Measurements from ENCODE around the gene ZSCAN29. TPM values are rescaled to one million over a fixed set of nuclear protein-coding genes. Genes with fewer than 3 reads are reported as not detected.

ZSCAN29 gene
- total RNA-seq, 4 donors from 2014 or later: 27.5 to 57.8 (median 29.1) TPM

DNA sequence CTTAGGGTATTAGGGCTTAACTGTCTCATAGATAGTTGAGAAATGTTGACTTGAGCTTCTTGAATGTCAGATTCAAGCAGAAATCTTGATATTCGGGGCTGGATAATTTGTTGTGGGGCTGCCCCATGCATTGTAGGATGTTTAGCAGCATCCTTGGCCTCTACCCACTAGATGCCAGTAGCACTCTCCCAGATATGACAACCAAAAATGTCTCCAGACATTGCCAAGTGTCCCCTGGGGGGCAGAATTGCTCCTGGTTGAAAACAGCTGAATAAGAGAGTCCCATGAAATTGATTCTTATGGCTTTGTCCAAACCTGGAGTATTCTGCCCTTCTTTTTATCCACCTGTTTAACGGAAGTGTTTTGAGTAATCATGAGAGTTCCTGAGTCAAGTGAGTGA, 24.5 kb downstream of the ZSCAN29 start:
- no peak overlapping the region for H3K4me3 ChIP-seq
- peaks cover 0 to 26% (median 0%) of the 10 kb centered on the region in 3 donors for H3K36me3 ChIP-seq
- no peak overlapping the region for H3K27ac ChIP-seq
- TF ChIP-seq, protein P1, sequence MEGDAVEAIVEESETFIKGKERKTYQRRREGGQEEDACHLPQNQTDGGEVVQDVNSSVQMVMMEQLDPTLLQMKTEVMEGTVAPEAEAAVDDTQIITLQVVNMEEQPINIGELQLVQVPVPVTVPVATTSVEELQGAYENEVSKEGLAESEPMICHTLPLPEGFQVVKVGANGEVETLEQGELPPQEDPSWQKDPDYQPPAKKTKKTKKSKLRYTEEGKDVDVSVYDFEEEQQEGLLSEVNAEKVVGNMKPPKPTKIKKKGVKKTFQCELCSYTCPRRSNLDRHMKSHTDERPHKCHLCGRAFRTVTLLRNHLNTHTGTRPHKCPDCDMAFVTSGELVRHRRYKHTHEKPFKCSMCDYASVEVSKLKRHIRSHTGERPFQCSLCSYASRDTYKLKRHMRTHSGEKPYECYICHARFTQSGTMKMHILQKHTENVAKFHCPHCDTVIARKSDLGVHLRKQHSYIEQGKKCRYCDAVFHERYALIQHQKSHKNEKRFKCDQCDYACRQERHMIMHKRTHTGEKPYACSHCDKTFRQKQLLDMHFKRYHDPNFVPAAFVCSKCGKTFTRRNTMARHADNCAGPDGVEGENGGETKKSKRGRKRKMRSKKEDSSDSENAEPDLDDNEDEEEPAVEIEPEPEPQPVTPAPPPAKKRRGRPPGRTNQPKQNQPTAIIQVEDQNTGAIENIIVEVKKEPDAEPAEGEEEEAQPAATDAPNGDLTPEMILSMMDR (IDR thresholded peaks at IDR 0.05): no peak
- no peak for TF ChIP-seq POLR2A (IDR thresholded peaks at IDR 0.05)
- H3K9me3 ChIP-seq: no peaks in the 10 kb centered on the region
- H3K4me1 ChIP-seq: no peaks in the 10 kb centered on the region
- no peaks in the 10 kb centered on the region for H3K27me3 ChIP-seq
- DNase-seq: no peak

DNA sequence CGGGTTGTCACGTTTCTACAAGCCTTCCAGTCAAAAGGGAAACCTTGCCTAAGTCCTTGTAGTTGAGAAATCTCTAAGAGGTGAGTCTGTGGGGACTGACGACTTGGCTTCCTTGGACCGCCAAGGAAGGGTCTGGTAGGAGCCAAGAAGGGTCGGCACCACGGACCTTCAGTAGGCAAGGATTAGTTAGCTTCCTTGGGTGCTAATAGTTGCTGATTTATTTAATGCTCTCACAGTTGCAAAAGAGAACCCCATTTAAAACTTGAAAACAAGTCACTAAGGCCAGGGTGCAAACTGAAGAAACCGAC, 40.1 kb downstream of the ZSCAN29 start:
- H3K4me3 ChIP-seq: peak overlapping the region; percentile 58 to 79 (median 74)
- no peak for TF ChIP-seq POLR2A (IDR thresholded peaks at IDR 0.05)
- TF ChIP-seq, protein P1 (IDR thresholded peaks at IDR 0.05): no peak
- DNase-seq: no peak

DNA sequence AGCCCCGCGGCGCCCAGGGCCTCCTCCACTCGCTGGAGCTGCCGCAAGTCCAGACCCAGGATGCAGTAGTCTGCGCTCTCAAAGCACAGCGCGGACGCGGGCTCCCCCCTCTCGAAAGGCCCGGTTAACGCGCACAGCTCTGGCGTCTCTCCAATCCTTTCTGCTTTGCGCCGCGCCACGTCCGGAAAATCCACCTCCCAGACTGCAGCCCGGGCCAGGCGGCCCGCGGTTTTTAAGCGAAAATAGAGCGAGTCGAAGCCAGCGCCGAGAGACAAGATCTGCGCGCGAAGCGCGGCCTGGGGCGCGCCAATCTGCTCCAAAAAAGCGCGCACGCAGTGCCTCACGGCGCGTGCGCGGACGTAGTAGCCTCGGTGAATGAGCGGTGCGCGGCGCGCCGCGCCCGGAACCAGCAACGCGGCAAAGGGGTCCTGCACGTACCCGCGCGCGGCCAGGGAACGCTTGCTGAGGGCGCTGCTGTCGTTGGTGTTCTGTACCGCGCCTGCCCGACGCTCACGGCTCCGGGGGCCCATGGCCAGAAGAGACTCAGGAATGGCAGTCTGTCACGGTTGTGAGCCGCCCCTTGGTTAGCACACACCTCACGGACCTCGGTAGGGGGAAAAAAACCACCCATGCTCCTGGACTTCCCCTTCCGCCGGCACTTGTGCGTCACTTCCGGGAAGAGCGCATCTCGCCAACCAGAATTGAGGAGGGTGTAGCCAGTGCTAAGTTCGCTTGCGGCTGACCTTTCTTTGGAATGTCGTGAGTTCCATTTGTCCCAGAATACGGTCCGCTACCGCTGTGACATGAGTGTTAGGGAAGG, 40.7 kb downstream of the ZSCAN29 start, which contains the start of gene LCMT2:
LCMT2 (minus strand) TSS at position 614 of the 820 bp plus-strand sequence; CDS start at position 530, 84 bp downstream.
- Histone ChIP-seq H3K27me3 (no peaks in the 10 kb centered on the region), H3K4me1 (peaks cover 0 to 19% (median 9%) of the 10 kb centered on the region in 4 donors), H3K36me3 (no peaks in the 10 kb centered on the region), H3K4me3 (peak within 1 kb of the TSS; percentile 58 to 79 (median 74)), H3K9me3 (no peaks in the 10 kb centered on the region), H3K27ac (peak within 1 kb of the TSS; percentile 85 to 93 (median 91))
- DNase-seq: peak; percentile 88 to 97 (median 93)
- TF ChIP-seq, protein P1 (IDR thresholded peaks at IDR 0.05): peak in 2 of 6 experiments; percentile 16 to 20
- peak; percentile 27 to 77 for TF ChIP-seq POLR2A (IDR thresholded peaks at IDR 0.05)

More for the DNA sequence above, 40.1 kb downstream of the ZSCAN29 start:
- Histone ChIP-seq H3K27ac (peak overlapping the region; percentile 85 to 93 (median 91)), H3K4me1 (peaks cover 0 to 19% (median 9%) of the 10 kb centered on the region in 4 donors), H3K36me3 (no peaks in the 10 kb centered on the region), H3K27me3 (no peaks in the 10 kb centered on the region), H3K9me3 (no peaks in the 10 kb centered on the region)

DNA sequence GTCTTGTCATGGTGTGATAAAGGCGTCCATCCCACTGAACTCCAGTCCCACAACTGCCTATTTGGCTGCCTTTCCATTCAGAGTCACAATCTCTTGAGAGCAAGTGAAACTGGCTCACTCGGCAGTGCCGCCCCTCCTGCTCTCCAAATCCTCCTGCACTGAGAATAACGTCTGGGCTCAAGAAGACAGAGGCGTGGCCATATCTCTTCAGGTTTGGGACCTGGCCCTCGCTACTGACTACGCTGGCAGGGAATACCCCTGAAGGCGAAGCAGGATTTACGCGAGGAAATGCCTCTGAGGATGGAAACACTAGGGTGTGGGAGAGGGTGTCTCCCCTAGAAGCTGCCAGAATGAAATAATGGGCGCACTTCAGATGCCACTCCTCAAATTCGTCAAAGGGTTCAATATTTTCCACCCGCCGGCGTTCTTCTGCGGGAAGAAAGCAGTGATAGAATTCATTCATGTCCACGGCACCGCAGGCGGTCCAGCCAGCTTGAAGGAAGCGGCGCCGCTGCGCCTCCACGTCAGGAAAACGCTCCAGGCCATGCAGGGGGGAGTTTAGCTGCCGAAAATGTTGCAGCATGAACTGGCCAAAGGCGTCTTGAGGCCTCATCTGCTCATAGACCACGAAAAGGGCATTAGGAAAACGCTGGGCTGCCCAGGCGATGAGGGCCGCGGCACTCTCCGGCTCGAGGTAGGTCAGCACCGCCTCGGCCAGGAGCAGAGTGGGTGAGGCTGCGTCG, 41.5 kb downstream of the ZSCAN29 start:
- Histone ChIP-seq H3K27ac (peak overlapping the region; percentile 85 to 93 (median 91)), H3K9me3 (no peaks in the 10 kb centered on the region), H3K4me1 (peaks cover 0 to 19% (median 9%) of the 10 kb centered on the region in 4 donors), H3K27me3 (no peaks in the 10 kb centered on the region), H3K36me3 (no peaks in the 10 kb centered on the region), H3K4me3 (peak overlapping the region; percentile 58 to 79 (median 74))
- no peak for TF ChIP-seq POLR2A (IDR thresholded peaks at IDR 0.05)
- TF ChIP-seq, protein P1 (IDR thresholded peaks at IDR 0.05): no peak
- peak in 2 of 3 donors; percentile 23 to 57 for DNase-seq

DNA sequence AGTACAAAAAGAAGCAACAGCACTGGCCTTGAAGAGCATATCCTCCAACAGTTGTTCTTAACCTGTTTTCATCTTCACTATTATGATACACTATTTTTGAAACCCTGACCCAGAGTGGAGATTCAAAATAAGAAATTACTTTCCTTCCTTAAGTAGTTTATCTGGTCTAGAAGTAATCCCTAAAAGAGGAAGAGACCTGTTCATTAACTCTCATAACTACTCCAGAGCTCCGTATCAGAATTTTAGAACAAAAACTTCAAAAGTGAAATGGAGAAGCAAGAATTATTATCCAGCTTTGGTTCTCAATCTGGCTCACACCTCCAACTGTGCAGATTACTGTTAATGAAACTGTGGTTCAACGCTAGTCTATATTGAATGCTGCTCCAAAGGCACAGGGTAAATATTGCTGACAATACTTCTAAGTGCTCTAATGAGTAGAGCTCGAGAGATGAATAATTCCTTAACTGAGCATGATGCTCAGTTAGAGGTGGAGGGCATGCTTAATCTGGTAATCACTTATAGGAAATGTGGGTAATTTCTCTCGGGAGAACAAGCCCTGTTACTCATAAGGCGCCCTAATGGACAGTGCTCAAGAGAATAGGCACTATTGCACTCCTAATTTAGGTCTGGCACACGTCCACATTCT, 45.7 kb downstream of the ZSCAN29 start:
- TF ChIP-seq POLR2A (IDR thresholded peaks at IDR 0.05): no peak
- TF ChIP-seq, protein P1 (IDR thresholded peaks at IDR 0.05): no peak
- H3K27ac ChIP-seq: no peak overlapping the region
- peaks cover 0 to 19% (median 9%) of the 10 kb centered on the region in 4 donors for H3K4me1 ChIP-seq
- no peaks in the 10 kb centered on the region for H3K36me3 ChIP-seq
- DNase-seq: no peak
- H3K9me3 ChIP-seq: no peaks in the 10 kb centered on the region
- no peaks in the 10 kb centered on the region for H3K27me3 ChIP-seq
- no peak overlapping the region for H3K4me3 ChIP-seq
